NCI-H2029 treated with DMSO at 0.1 percent for 48 hours (cell line): ENCODE data around the gene CHAC2.
"Not testable (repeated sequence)": the region's sequence is repeated elsewhere in the genome, so short reads cannot be mapped to it uniquely, and the experiment has no call there.

Experiments used
- DNase-seq: peaks from one replicate; lab custom pipeline; 2025; lab: John Stamatoyannopoulos, UW

CHAC2 gene

DNA sequence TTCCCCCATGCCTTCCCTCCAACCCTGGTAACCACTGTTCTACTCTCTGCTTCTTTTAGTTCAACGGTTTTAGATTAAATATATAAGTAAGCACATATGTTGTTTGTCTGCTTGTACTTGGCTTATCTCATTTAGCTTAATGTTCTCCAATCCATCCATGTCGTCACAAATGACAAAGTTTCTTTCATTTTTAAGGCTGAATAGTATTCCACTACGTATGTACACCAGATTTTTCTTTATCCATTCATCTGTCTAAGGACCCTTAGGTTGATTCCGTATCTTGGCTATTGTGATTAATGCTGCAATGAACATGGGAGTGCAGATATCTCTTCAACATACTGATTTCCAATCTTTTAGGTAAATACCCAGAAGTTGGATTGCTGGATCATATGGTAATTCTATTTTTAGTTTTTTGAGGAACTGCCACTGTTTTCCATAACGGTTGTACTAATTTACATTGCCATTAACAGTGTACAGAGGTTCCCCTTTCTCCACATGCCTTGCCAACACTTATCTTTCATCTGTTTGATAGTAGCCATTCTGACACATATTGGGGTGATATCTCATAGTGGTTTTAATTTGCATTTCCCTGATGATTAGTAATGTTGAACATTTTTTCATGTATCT is 11.0 kb downstream of the CHAC2 start:
- DNase-seq: no peak

DNA sequence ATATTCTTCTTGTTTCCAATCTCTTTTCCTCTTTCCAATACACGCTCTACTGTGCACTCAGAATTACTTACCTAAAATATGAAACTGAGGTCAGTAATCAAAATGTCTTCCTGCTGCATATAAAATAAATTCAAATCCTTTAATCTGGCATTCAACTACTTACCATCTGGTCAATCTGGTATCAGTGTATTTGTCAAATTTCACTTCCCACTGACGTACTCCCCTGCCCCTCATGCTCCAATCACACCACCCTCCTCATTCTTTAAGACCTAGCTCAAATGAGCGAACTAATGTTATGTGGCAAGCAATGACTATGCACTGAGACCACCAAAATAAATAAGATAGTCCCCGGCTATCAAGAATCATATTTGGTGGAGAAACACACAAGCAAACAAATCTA is 12.5 kb downstream of the CHAC2 start:
- no peak for DNase-seq

DNA sequence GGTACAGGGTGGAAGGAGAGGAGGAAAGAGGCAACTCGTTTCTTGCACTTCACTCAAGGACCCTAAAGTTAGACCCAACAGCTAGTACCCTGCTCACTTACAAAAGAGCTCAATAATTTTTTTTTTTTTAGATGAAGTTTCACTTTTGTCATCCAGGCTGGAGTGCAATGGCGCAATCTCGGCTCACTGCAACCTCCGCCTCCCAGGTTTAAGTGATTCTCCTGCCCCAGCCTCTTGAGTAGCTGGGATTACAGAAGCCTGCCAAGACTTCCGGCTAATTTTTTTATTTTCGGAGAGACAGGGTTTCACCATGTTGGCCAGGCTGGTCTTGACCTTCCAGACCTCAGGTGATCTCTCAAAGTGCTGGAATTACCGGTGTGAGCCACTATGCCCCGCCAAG is 15.1 kb downstream of the CHAC2 start:
- no peak for DNase-seq

DNA sequence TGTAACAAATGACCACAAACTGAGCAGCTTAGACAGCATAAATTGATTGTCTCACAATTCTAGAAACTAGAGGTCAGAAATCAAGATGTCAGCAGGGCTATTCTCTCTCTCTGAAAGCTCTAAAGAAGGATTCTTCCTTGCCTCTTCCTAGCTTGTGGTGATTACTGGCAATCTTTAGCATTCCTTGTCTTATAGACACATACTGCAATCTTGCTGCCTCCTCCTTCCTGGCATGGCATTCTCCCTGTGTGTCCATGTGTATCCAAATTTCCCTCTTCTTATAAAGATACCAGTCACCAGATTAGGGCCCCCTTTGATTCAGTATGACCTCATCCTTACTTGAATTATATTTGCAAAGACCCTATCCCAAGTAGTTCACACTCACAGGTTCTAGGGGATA is 16.8 kb downstream of the CHAC2 start:
- no peak for DNase-seq

DNA sequence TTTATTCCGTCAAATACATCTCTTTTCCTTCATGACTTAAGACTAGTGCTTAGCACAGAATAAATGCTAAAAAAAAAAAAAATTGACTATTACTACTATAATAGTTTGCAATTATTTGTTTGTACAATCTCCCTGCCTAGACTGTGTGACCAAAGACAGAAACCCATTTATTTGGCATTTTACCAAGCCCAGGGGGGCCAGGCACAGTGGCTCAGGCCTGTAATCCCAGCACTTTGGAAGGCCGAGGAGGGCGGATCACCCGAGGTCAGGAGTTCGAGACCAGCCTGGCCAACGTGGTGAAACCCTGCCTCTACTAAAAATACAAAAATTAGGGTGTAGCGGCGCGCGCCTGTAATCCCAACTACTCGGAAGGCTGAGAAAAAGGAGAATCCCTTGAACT is 17.8 kb downstream of the CHAC2 start:
- no peak for DNase-seq

DNA sequence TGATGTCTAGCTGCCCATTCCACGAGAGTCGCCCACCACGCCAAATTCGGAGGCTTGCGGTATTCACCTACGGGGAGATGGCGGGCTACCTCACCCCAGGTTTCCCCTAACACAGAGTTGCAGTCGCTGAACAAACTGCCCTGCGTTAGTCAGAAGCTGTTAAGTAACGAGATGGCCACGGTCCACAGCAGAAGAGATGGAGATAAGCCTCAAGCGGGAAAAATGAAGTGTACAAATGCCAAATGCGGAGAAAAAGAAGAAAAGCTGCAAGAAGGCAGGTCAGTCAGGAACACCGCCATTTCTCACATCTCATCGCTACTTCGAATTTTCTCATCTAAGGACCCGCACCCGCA is 18.7 kb downstream of the CHAC2 start:
- DNase-seq: no peak

DNA sequence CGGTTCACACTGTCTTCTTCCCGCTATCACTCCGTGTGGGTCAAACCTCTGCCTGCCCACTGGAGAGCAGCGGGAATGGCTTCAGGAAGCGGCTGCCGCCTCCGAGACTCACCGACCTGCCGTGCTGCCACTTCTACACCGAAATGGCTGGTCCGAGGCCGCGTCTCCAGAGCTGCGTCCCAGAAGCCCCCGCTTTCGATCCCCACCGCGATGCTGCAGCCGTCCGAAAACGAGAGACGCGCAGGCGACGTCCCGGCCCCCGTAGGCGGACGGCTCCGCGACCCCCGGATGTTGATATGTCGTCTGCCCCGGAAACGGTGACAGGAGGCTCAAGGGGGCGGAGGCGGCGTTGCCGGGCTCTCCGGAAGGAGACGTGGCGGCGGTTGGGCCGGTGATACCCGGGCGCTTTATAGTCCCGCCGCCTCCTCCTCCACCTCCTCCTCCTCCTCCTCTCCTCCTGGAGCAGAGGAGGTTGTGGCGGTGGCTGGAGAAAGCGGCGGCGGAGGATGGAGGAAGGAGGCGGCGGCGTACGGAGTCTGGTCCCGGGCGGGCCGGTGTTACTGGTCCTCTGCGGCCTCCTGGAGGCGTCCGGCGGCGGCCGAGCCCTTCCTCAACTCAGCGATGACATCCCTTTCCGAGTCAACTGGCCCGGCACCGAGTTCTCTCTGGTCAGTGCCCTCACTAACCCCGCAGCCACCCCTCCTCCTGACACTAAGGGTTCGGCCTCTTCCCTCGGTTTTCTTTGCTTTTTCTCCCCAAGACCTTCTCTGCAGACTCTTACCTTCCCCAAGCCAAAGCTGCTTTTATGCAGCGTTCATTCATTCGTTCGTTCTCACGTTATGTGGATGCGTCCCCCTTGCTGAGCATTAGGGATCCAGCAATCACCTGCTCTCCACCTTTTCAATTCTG is 19.4 kb downstream of the CHAC2 start, which contains the start of the genes ASB3 and ERLEC1:
ASB3 (minus strand) TSS at position 249 of the 909 bp plus-strand sequence. CDS start 21,381 bp downstream, outside the sequence.
ERLEC1 (plus strand) TSS at position 340 of the 909 bp plus-strand sequence; CDS start at position 507, 167 bp downstream.
- DNase-seq: peak; percentile 44

DNA sequence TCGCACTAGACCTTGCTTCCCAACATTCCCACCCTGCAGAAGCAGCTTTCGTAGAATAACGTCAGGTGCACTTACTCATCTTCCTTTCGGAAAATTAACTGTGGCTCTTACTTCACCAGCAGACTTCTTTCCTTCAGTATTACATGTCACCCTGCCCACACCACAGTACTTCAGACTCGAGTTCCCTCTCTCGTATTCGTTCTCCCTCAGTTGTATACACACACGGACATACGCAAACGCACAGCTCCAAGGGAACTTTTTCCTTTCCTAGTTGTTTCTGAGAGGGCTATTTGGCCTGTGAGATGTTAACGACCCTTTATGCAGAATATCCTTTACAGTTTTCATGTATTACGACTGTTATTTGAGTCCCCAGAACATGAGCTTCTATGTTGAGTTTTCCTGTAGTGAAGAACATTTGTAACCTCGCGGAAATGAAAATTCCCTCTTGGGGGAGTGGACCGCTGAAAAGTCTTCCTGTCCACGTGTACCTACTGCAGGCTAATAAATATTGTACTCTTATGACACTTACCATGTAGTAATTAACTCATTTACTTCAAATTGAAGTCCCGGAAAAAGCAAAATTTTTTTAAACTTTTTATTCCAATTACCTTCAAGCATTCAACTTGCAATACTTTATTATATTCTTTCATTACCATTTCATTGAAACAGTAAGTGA is 20.1 kb downstream of the CHAC2 start:
- DNase-seq: no peak

DNA sequence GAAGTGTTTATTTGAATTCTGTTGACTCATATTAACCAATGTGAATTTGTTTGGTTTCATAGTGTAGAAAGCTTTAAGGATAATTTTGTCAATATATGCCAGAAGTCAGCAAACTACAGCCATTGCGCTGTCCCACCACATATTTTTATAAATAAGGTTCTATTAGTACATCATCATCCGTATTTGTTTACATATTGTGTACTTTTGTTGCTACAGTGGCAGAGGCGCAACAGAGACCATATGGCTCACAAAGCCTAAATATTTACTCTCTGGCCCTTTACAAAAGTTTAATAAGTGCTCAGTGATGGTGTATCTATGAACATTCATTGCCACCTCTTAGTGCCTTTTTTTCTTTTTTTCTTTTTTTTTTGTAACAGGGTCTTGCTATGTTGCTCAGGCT is 25.7 kb downstream of the CHAC2 start:
- DNase-seq: no peak

DNA sequence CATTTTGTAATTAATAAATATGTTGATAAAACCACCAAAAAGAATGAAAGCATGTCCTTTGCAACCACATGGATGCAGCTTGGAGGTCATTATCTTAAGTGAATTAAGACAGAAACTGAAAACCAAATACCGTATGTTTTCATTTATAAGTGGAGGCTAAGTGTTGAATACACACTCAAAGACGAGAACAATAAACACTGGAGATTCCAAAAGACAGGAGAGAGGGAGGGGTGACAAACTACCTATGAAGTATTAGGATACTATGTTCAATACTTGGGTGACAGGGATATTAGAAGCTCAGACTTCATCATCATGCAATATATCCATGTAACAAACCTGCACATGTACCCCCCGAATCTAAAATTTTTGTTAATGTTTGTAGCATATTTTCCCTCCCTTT is 26.2 kb downstream of the CHAC2 start:
- DNase-seq: peak; percentile 19

DNA sequence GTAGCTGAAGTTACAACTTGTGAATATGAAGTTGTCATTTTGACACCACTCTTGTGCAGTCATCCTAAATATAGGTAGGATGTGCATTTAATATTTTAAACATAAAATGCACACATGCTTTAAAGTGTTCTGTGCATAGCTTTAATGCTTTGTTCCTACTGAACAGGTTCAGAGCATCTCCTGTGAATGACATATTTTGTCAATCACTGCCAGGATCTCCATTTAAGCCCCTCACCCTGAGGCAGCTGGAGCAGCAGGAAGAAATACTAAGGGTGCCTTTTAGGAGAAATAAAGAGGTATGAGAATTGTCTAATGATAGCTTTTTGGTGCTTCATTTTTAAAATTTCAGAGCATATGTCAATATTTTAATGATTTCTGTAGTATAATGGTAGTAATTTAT is 33.9 kb downstream of the CHAC2 start:
- no peak for DNase-seq

DNA sequence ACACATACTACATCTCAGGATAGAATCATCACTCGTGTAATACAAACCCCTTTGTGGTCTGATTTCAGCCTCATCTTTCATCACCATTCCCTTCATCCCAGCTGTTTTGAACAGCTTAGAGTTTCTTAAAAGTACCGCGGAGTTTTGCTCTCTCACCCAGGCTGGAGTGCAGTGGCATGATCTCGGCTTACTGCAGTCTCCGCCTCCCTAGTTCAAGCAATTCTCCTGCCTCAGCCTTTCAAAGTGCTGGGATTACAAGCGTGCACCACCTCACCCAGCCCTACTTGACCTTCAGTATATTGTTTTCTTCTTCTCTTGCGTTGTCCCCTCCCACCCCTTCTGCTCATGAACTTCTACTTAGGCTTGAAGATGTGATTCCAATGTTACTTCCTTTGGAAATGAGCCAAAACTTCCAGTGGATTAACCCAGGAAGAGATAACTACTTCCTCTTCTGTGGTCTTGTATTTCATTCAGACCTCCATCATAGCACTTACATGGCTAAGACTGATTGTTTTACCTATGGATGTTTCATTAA is 35.1 kb downstream of the CHAC2 start:
- DNase-seq: no peak

DNA sequence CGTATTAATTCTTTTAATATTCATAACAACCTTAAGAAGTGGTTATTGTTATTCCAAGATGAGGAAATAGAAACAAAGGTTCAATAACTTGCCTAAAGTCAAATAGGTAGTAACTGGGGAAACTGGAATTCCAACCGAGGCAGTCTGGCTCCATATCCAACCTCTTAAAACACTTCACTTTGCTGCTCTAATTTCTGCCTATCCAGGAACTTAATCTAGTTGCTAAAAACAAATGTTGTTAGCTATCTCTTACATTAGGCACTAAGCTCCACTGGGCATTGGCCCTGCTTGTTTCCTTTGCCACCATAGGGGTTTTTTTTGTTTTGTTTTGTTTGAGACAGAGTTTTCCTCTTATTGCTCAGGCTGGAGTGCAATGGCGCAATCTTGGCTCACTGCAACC is 44.0 kb downstream of the CHAC2 start:
- no peak for DNase-seq

DNA sequence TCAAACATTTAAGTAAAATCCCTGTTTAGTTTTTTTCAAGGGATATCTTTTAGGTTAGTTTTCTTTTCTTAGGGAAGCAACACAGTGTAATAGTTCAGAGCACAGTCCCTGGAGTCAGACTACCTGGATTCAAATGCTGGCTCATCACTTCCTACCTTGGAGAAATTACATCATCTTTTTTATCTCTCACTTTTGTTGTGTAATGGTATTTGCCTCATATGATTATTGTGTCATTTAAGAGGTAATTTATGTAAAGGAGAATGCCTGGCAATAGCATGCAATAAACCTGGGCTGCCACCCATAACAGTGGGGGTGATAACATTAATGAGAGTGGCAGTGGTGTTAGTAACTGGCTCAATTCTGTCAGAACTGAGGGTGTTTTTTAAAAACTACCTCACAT is 45.5 kb downstream of the CHAC2 start:
- DNase-seq: no peak

DNA sequence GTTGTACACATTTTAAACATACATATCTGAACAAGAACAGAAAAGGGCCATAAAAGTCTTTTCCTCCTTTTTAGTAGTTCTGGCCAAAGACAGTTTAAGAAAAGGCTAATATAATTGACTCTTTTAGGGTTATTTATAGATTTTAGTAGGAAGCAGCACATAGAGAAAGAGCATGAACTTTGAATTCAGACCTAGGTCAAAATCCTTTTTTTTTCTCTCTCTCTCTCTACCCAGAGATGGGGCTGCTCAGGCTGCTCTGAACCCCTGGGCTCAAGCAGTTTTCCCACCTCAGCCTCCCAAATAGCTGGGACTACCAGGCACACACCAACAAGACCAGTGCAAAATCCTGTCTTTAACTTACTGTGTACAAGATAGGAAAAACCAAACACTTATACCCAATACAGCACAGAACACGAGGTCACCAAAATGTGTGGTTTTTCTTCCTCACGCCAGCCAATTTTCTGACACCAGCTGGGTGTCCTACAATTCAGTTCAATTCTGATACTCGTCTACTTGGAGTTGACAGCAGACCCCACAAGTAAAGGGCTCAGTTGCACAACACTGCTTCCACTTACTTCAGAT is 51.3 kb downstream of the CHAC2 start:
- no peak for DNase-seq

DNA sequence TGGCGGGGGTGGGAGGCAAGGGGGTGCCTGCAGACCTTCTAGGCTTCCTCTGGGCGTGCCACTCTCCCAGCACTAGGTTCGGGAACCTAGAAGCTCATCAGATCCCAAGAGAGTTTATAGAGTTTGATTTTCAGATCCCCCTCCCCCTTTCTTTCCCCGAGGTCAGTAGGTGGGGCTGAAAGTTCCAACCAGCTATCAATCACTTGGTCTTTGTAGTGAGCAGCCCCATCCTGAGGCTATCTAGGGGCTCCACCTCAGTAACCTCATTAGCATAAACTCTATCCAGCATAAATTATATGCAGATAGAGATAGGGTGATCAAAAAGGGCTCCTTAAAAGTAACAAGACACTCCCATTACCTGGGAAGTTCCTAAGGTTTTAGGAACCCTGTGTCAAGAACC is 52.0 kb downstream of the CHAC2 start:
- DNase-seq: no peak

DNA sequence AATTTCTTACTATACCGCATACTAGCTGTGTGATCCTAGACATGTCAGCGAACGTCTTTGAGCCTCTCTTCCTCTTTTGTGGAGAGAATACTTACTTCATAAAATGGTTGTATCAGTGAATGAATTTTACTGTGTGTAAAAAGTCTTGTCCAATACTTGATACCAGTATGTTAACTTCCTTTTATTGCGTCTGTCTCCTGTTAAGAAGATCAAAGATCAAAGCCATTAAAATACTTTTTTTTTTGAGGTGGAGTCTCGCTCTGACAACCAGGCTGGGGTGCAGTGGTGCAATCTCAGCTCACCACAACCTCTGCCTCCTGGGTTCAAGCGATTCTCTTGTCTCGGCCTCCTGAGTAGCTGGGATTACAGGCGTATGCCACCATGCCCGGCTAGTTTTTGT is 52.4 kb downstream of the CHAC2 start:
- DNase-seq: no peak

DNA sequence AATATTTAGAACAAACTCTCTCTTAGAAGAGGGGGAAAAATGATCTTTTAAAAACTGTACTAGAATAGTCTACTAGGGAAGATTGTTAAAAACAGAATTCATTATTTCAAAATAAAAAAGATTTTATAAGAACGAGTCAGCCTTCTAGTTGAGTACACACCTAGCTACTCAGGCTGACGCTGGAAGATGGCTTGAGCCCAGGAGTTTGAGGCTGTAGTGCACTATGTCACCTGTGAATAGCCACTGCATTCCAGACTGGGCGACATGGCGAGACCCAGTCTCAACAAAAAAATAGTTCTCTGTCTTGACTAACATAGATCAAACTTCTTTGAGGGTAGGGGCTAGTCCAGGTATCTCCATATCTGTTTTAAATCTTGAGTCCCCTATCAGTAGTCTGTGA is 53.1 kb downstream of the CHAC2 start:
- no peak for DNase-seq

DNA sequence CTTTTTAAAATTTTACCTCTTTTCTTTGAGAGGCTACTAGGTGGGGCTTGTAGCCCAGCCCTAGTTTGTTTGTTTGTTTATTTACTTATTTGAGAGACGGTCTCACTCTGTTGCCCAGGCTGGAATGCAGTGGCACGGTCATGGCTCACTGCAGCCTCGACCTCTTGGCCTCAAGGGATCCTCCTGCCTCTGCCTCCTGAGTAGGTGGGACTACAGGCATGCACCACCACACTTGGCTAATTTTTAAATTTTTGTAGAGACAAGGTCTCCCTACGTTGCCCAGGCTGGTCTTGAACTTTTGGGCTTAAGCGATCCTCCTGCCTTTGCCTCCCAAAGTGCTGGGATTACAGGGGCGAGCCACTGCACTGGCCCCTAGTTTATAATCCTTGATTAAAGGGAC is 54.2 kb downstream of the CHAC2 start:
- DNase-seq: no peak

DNA sequence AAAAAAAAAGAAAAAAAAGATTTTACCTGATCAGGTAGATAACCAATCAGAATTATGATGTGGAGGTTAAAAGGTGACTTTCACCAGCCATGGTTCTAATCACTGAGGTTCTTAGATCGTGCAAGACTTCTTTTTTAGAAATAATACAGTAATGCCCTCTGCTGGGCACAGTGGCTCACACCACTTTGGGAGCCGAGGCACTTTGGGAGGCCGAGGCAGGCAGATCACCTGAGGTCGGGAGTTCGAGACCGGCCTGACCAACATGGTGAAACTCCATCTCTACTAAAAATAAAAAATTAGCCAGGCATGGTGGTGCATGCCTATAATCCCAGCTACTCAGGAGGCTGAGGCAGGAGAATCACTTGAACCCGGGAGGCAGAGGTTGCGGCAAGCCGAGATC is 56.0 kb downstream of the CHAC2 start:
- DNase-seq: not testable (repeated sequence)
